GM12878 (cell line): ENCODE results near the gene TCERG1L. TPM values are rescaled to one million over a fixed set of nuclear protein-coding genes. Genes with fewer than 3 reads are reported as not detected.

ENCODE experiments used
- ATAC-seq: fragments of 200-7000 bp; cut with Tn5 transposase; 3 replicates; pipeline ENCODE4 v1.9.1; 2020; ENCODE audit warnings: mild to moderate bottlenecking, moderate library complexity
- BruUV-seq: library from RNA; stranded (reverse); fragments of 400-500 nt; replicated peaks from 2 replicates; lab custom pipeline; 2021; lab: Mats Ljungman, UMichigan
- CTCF ChIA-PET: fragments of 300-600 bp; sonication (Branson Sonifier 250); formaldehyde crosslinking; extraction: SDS; loops from one replicate; lab custom pipeline; 2021; ENCODE audit warnings: inconsistent platforms; lab: Yijun Ruan, JAX
- POLR2A ChIA-PET: fragments of 350-600 bp; formaldehyde crosslinking; extraction: SDS; loops from one replicate; lab custom pipeline; 2021; ENCODE audit warnings: inconsistent platforms; lab: Charles Lee
- RAD21 ChIA-PET: fragments of 300-600 bp; sonication (Branson Sonifier 250); formaldehyde crosslinking; loops from one replicate; lab custom pipeline; 2023; ENCODE audit warnings: antibody characterized with exemption; ENCODE audit not compliant: unreplicated experiment; lab: Charles Lee
- SMC1A ChIA-PET: fragments of 300-600 bp; sonication (Branson Sonifier 250); formaldehyde crosslinking; loops from one replicate; lab custom pipeline; 2023; ENCODE audit not compliant: unreplicated experiment, uncharacterized antibody; lab: Charles Lee
- DNase-seq: peaks from one replicate; pipeline ENCODE4 v3.0.0-alpha.2; 2011; ENCODE audit warnings: low read depth, low spot score
- FAIRE-seq: peaks from 3 replicates; lab custom pipeline; 2011; peaks lifted over from hg19 to GRCh38; lab: Jason Lieb, UNC
- H2AFZ ChIP-seq: 2 replicates; pipeline ENCODE4 v1.6.0; 2011; ENCODE audit warnings: low read depth, low read length, control low read depth; ENCODE audit not compliant: control insufficient read depth
- H3K27ac ChIP-seq: 2 replicates; pipeline ENCODE4 v1.5.1; 2011; ENCODE audit warnings: control low read depth; ENCODE audit not compliant: control insufficient read depth, insufficient read depth
- H3K27me3 ChIP-seq, 2 experiments: replicated peaks in 1 of 2; 2 replicates each; pipeline versions ENCODE4 v1.6.0 to v1.6.1; 2011; ENCODE audit warnings: low read length in 1 of 2; ENCODE audit not compliant: control insufficient read depth in 2 of 2, insufficient read depth in 2 of 2
- H3K36me3 ChIP-seq, 2 experiments: 2 replicates each; pipeline ENCODE4 v1.5.1; 2011; ENCODE audit warnings: low read length in 1 of 2; ENCODE audit not compliant: control insufficient read depth in 2 of 2, insufficient read depth in 2 of 2
- H3K4me1 ChIP-seq: 2 replicates; pipeline ENCODE4 v1.6.1; 2011; ENCODE audit warnings: mild to moderate bottlenecking, low read length, moderate library complexity, mixed read lengths; ENCODE audit not compliant: control insufficient read depth, insufficient read depth
- H3K4me2 ChIP-seq: 2 replicates; pipeline ENCODE4 v1.6.0; 2011; ENCODE audit warnings: control low read depth; ENCODE audit not compliant: control insufficient read depth, insufficient read depth
- H3K4me3 ChIP-seq: fragments of 200-600 bp; sonication (generic); 2 replicates; pipeline ENCODE4 v1.5.1; 2016
- H3K79me2 ChIP-seq: 2 replicates; pipeline ENCODE4 v1.6.0; 2011; ENCODE audit warnings: low read length; ENCODE audit not compliant: control insufficient read depth, insufficient read depth
- H3K9ac ChIP-seq: 2 replicates; pipeline ENCODE4 v1.8.0; 2011; ENCODE audit warnings: low read length, control low read depth, mixed read lengths; ENCODE audit not compliant: control insufficient read depth, insufficient read depth
- H3K9me3 ChIP-seq: replicated peaks from 3 replicates; pipeline ENCODE4 v1.5.1; 2011; ENCODE audit warnings: mild to moderate bottlenecking, low read length; ENCODE audit not compliant: control insufficient read depth, insufficient read depth
- H4K20me1 ChIP-seq: 2 replicates; pipeline ENCODE4 v1.6.0; 2011; ENCODE audit not compliant: control insufficient read depth, insufficient read depth
- RELB ChIP-seq: fragments of 450-650 bp; IDR thresholded peaks from 2 replicates; pipeline ENCODE4 v1.6.1; 2017; ENCODE audit warnings: low read depth, mild to moderate bottlenecking, moderate library complexity
- SIN3A ChIP-seq: IDR thresholded peaks from 2 replicates; pipeline ENCODE4 v1.6.1; 2012; ENCODE audit warnings: low read depth, low read length, improper control_type of control experiment
- TAF1 ChIP-seq: IDR thresholded peaks from 2 replicates; pipeline ENCODE4 v1.6.1; 2011; ENCODE audit warnings: mild to moderate bottlenecking, low read depth, low read length, borderline replicate concordance
- ZBTB11 ChIP-seq: fragments of 450-650 bp; formaldehyde crosslinking; IDR thresholded peaks from 2 replicates; pipeline ENCODE4 v1.5.0; 2022; ENCODE audit warnings: mild to moderate bottlenecking, missing genetic modification characterization
- WGBS: methylation state at CpG from one replicate; pipeline ENCODE4 v1.1.6; 2016; ENCODE audit warnings: low lambda C conversion rate; ENCODE audit not compliant: insufficient replicate concordance, insufficient coverage; ENCODE audit errors: missing lambda C conversion rate; 5-methylcytosine and 5-hydroxymethylcytosine counted together
- in situ Hi-C: fragments of 300-500 bp; cut with MboI; formaldehyde crosslinking; loops from 9 replicates; pipeline ENCODE4 v1.14.3; 2018; ENCODE audit warnings: mixed read lengths
- intact Hi-C: fragments of 100-400 bp; cut with micrococcal nuclease; formaldehyde crosslinking; loops from one replicate; pipeline ENCODE4 v1.14.2; 2022; ENCODE audit not compliant: unreplicated experiment
- polyA plus RNA-seq, 11 experiments: library from polyadenylated mRNA; depleted of rRNA in 4 of 11; unstranded in 6 of 11; stranded (reverse) in 5 of 11; fragments of >200 nt; fragmentation: Nextera tagmentation in 4 of 11; fragmentation: Illumina TruSeq in 1 of 11; extraction: Ambion mirVana in 4 of 11; extraction: Trizol in 1 of 11; gene quantifications; 1 replicate in 1 of 11; 2 replicates in 10 of 11; pipeline versions ENCODE4 v1.2.1 to v1.2.3, GENCODE V29; 2011 to 2016; ENCODE audit warnings: inconsistent platforms in 2 of 11, missing spikeins in 2 of 11, low read depth in 1 of 11
- total RNA-seq, 4 experiments: library from RNA; depleted of rRNA in 3 of 4; stranded (reverse); fragments of >200 nt in 3 of 4; fragmentation: Illumina TruSeq in 1 of 4; extraction: Trizol in 1 of 4; gene quantifications; 2 replicates each; pipeline versions ENCODE4 v1.2.1 to v1.2.3, GENCODE V29; 2013 to 2021

Gene TCERG1L
- total and polyA plus RNA-seq, 10 of the 15 experiments (the other 5 are each of a cell fraction or from before 2014, with no cell fraction given), result not detected

GRCh38 chr10:131168238-131168875, 143.2 kb downstream of the TCERG1L start (continued):
- TF ChIP-seq RELB (no peak), SIN3A (no peak)

GRCh38 chr10:131167036-131167860, 144.3 kb downstream of the TCERG1L start:
- CTCF ChIA-PET, result no interaction called here

More at GRCh38 chr10:131167036-131167860, 144.3 kb downstream of the TCERG1L start:
- no peak for FAIRE-seq
- no peak overlapping the region for H3K9ac ChIP-seq
- H3K4me1 ChIP-seq, result no peaks in the 10 kb centered on the region
- POLR2A ChIA-PET, result no interaction called here
- SMC1A ChIA-PET, result no interaction called here
- no peak for ATAC-seq
- no peaks in the 10 kb centered on the region for H4K20me1 ChIP-seq
- no peak overlapping the region for H3K27ac ChIP-seq
- in situ Hi-C loops, result no loop called here
- H3K4me3 ChIP-seq, result no peak overlapping the region
- H3K79me2 ChIP-seq, result no peaks in the 10 kb centered on the region
- intact Hi-C loops, result no loop called here
- BruUV-seq, result no TSS peak
- no peak for TF ChIP-seq ZBTB11
- TF ChIP-seq TAF1, result no peak
- RAD21 ChIA-PET, result no interaction called here
- no peak overlapping the region for H3K4me2 ChIP-seq
- 7% methylated on average over 12 of the region's 13 CpGs for WGBS
- no peaks in the 10 kb centered on the region; the same call in 2 of the 3 replicates for H3K9me3 ChIP-seq
- H3K27me3 ChIP-seq, result no peaks in the 10 kb centered on the region
- no peak overlapping the region for H2AFZ ChIP-seq
- H3K36me3 ChIP-seq, result no peaks in the 10 kb centered on the region
- DNase-seq, result no peak
